GM19395 (cell line): ENCODE results near the gene STAC3.

Experiments used
- ATAC-seq: cut with Tn5 transposase; IDR thresholded peaks from one replicate; pipeline ENCODE4 v1.9.1; 2021; ENCODE audit warnings: mild to moderate bottlenecking, moderate library complexity; ENCODE audit not compliant: unreplicated experiment

Gene STAC3

GRCh38 chr12:57212701-57213057 is 38.3 kb downstream of the STAC3 start:
- ATAC-seq, result no peak

GRCh38 chr12:57211791-57212700 is 38.9 kb downstream of the STAC3 start:
- ATAC-seq, result no peak

DNA sequence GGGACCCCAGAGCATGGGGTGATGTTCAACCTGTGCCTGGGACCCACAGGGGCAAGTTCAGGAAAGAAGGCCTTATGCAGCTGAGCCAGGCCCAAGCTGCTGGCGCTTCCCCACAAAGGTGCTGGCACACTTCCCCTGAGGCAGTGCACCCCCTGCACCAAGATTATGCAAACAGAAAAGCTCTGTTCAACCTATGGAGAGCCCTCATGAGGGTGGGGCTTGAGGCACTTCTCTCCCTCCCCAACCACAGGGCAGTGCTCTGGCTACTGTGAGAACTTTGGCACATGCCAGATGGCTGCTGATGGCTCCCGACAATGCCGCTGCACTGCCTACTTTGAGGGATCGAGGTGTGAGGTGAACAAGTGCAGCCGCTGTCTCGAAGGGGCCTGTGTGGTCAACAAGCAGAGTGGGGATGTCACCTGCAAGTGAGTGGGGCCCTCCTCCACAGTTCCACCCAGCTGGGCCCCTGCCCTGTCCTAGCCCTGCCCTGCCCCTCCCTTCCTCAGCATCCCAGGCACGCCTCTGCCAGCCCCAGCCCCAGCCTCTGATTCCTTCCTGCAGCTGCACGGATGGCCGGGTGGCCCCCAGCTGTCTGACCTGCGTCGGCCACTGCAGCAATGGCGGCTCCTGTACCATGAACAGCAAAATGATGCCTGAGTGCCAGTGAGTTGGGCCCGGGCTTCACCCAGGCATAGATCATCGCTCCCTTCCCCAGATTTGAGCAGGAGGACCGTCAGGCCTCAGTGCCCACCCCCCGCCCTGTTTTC is 39.9 kb downstream of the STAC3 start:
- ATAC-seq, result no peak

DNA sequence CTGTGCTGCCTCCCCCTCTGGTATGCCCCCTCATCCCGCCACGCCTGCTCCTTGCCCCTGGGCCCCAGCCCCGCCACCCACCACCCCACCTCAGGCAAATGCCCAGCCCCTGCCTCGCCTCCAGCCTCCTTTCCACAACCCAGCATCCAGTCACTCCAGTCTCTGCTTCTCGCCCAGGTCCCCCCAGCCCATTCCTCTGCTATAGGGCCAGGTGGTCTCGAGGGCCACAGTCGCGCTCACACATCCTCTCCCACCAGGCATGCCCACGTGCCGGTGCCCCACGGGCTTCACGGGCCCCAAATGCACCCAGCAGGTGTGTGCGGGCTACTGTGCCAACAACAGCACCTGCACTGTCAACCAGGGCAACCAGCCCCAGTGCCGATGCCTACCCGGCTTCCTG is 40.5 kb downstream of the STAC3 start:
- no peak for ATAC-seq

DNA sequence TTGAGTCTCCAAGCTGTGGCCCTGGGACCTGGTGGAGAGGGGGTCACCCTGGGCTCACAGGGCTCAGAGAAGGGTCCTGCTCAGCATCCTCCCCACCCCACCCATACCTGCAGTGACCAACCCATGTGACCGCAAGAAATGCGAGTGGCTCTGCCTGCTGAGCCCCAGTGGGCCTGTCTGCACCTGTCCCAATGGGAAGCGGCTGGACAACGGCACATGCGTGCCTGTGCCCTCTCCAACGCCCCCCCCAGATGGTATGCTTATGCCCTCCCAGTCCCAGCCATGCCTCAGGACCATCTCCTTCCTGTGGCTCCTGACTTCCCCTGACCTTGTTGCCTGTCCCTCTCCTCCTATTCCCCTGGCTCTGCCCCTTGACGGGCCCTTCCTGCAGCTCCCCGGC is 41.1 kb downstream of the STAC3 start:
- no peak for ATAC-seq

DNA sequence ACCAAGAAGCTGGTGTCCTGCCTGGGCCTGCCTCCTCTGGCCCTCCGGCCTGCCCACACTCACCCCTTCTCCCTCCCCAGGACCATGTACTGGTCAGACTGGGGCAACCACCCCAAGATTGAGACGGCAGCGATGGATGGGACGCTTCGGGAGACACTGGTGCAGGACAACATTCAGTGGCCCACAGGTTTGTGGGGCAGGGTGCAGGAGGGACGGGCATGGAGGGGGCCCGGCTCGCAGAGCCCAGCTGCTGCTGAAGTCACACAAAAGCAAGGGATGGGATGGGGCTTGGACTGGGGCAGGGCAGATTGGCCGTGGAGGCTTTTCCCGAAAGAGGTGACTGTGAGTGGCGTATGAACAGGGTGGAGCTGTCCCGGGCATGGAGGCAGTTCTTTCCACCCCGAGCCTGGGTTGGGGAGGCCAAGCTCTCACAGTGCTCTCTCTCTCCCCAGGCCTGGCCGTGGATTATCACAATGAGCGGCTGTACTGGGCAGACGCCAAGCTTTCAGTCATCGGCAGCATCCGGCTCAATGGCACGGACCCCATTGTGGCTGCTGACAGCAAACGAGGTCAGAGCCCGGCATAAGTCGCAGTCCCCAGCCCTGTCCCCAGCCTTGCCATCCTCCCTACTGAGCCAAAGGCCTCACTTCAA is 42.2 kb downstream of the STAC3 start:
- no peak for ATAC-seq

DNA sequence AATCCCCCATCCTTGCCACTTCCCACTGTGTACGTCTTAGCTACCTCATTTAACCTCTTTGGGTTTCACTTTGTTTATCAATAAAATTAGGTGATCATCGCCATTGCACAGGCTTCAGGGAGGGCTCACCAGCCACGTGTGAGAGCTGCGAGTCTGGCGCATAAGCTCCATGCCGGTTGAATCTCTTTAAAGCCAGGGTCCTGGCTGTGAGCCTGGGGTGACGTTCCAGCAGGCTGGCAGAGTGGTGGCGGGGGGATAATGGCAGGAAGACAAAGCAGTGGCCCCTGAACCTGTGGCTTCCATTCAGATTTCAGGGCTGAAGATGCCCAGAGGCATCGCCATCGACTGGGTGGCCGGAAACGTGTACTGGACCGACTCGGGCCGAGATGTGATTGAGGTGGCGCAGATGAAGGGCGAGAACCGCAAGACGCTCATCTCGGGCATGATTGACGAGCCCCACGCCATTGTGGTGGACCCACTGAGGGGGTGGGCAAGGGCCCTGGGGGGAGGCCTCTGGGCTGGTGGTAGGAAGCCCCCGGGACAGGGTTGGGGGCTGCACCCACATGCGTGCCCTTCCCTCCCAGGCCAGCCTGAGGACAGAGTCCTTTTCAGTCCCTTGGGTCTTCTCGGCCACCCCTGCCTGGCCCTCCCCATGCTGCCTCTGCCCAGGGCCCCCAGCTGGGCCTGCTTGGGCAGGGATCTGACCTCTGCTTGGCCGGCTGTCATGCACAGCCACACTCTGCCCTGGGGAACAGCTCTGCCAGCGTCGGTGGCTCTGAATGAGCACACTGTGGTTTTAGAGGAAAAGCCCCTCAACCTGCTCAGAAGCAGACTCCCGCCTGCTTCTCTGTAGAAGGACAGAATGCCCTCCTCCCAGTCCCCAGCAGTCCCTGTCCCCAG is 43.0 kb downstream of the STAC3 start:
- no peak for ATAC-seq

DNA sequence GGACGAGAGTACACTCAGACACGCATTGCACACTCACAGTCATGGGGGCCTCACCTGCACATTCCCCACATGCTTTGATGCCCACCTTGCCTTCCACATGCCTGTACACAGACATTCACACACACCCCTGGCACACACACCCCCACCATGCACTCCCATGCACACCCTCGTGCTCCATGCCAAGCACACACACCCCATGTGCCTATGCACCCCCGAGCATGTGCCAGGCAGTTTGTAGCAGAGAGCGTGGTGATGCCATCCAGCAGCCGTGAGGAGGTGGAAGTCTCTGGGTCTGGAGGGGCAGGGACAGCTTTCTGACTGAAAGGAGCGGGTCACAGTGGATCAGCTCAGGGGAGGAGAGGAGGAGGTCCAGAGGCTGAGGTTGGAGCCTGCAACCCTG is 45.1 kb downstream of the STAC3 start:
- ATAC-seq, result no peak

GRCh38 chr12:57205186-57205585 is 45.8 kb downstream of the STAC3 start:
- no peak for ATAC-seq

- ATAC-seq, result no peak
These were observed 46.5 kb downstream of the STAC3 start for GRCh38 chr12:57204454-57204853.

DNA sequence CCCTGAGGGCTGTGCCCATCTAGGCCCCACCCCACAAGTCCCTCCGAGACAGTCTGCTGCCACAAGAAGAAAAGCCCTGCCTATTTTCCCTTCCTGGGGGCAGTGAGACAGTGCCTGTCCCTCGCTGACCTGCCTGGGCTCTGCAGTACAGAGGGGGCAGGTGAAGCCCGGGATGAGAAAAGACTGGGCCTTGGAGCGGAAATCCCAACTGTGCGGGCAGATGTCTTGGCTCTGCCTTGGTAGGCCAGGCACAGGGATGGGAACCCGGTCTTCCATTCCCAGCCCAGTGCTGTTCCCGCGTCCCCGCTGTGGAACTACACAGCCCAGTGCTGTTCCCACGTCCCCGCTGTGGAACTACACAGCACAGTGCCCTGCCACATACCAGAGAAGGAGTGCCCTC is 47.2 kb downstream of the STAC3 start:
- ATAC-seq, result no peak

- ATAC-seq, result no peak
These were observed 47.8 kb downstream of the STAC3 start for GRCh38 chr12:57203201-57203600.

DNA sequence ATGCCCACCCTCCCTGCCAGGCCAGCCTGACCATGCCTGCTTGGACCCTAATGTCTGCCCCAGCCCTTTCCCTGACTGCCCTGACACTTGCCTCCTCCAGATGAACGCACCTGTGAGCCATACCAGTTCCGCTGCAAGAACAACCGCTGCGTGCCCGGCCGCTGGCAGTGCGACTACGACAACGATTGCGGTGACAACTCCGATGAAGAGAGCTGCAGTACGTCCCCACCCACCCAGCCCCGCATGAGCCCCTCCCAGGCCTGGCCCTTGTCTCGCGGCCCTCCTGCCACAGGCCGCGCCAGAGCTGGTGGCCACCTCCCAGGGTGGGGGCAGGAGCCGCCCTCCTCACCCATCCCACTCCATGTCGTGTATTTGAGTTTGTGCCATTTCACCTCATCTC is 48.7 kb downstream of the STAC3 start:
- no peak for ATAC-seq

DNA sequence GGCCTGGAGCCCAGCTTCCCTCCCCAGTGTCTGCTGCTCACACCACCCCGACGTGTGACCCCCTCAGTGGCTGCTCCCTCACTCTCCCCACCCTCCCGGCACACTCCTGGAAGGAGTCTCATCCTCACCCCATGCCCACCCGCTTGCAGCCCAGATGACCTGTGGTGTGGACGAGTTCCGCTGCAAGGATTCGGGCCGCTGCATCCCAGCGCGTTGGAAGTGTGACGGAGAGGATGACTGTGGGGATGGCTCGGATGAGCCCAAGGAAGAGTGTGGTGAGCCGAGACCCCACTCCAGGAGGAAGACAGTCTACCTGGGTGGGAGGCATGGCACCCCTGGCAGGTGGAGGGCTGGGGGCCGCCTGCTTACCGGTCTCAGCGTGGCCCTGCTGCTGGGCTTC is 49.4 kb downstream of the STAC3 start:
- no peak for ATAC-seq

DNA sequence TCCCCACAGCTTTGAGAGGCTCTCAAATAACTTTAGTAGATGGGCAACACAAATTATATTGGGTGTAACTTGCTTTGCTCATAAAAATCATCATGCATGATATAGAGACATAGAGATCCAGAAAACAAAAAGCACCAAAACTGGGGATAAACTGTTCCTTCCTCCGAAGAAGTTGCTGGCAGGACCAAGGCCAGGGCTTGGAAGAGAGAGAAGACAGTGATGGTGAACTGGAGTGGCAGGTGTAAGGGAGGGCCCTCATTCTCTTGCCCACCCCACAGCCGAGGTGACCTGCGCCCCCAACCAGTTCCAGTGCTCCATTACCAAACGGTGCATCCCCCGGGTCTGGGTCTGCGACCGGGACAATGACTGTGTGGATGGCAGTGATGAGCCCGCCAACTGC is 49.8 kb downstream of the STAC3 start:
- no peak for ATAC-seq

DNA sequence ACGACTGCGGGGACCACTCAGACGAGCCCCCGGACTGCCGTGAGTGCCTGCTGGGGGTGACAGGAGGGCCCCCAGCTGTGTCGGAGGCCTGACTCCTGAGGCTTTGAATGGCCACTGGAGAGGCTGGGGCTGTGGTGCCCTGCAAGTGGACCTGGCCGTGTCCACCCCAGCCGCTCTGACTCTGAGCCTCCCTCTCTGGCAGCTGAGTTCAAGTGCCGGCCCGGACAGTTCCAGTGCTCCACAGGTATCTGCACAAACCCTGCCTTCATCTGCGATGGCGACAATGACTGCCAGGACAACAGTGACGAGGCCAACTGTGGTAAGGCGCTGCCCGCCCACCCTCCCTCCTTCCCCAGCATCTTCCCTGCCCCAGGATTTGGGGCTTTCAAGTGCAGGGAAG is 50.5 kb downstream of the STAC3 start:
- no peak for ATAC-seq

DNA sequence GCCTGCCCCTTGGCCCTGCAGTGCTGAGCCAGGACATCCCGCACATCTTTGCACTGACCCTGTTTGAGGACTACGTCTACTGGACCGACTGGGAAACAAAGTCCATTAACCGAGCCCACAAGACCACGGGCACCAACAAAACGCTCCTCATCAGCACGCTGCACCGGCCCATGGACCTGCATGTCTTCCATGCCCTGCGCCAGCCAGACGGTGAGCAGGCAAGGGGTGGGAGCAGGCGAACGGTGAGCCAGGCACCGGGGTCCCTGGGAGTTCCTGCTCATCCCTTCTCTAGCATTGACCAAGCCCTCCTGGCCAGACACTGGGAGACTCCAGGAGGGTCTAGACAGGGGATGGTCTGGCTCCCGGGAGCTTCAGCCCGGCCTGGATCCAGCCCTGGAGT is 51.8 kb downstream of the STAC3 start:
- no peak for ATAC-seq

GRCh38 chr12:57198329-57198728 is 52.7 kb downstream of the STAC3 start:
- ATAC-seq, result no peak

GRCh38 chr12:57196956-57197355 is 54.0 kb downstream of the STAC3 start:
- ATAC-seq, result no peak

- no peak for ATAC-seq
These were observed 54.5 kb downstream of the STAC3 start for GRCh38 chr12:57196439-57196838.
